Measurements from ENCODE around the gene ACSM5. TPM values are rescaled to one million over a fixed set of nuclear protein-coding genes. Genes with fewer than 3 reads are reported as not detected.
"Not testable (repeated sequence)": the region's sequence is repeated elsewhere in the genome, so short reads cannot be mapped to it uniquely, and the experiment has no call there.

Gene ACSM5
- total and polyA plus RNA-seq, 10 donors: 1.00 to 8.8 (median 3.3) TPM

GRCh38 chr16:20441191-20441590 lies 31.9 kb downstream of the ACSM5 start:
- H3K9me3 ChIP-seq: no peaks in the 10 kb centered on the region
- no peaks in the 10 kb centered on the region for H3K36me3 ChIP-seq
- intact Hi-C loops (cut with DNase I; ENCODE audit: low total_unique reads): no loop called here
- peaks cover 0 to 4% (median 0%) of the 10 kb centered on the region in 6 donors for H3K4me1 ChIP-seq
- TF ChIP-seq POLR2A (IDR thresholded peaks at IDR 0.05) (no peak), POLR2AphosphoS5 (IDR thresholded peaks at IDR 0.05) (no peak), CTCF (IDR thresholded peaks at IDR 0.05 in 8 of 11, conservative IDR thresholded peaks at IDR 0.05 in 3 of 11) (no peak)
- no peak overlapping the region for H3K27ac ChIP-seq
- no peak overlapping the region for H3K4me3 ChIP-seq
- WGBS, 5 donors: 65 to 80% (median 66%) methylated on average over 3 of the region's 3 CpGs
- H3K27me3 ChIP-seq (replicated peaks in 1 of 7): no peaks in the 10 kb centered on the region
- no peak for DNase-seq

GRCh38 chr16:20441859-20442258 lies 32.5 kb downstream of the ACSM5 start:
- H3K27me3 ChIP-seq (replicated peaks in 1 of 7); H3K9me3 ChIP-seq; H3K4me3 ChIP-seq; H3K36me3 ChIP-seq; intact Hi-C loops (cut with DNase I; ENCODE audit: low total_unique reads); DNase-seq; H3K4me1 ChIP-seq; H3K27ac ChIP-seq: not testable (repeated sequence)
- 74 to 98% (median 90%) methylated on average over 2 to 3 of the region's 4 CpGs for WGBS, 5 donors

- H3K9me3 ChIP-seq; H3K4me3 ChIP-seq; intact Hi-C loops (cut with DNase I; ENCODE audit: low total_unique reads); H3K27ac ChIP-seq; DNase-seq; H3K27me3 ChIP-seq (replicated peaks in 1 of 7); H3K36me3 ChIP-seq; H3K4me1 ChIP-seq: not testable (repeated sequence)
- WGBS, 5 donors: no CpG with 5 or more reads among the region's 3 CpGs
Measured at GRCh38 chr16:20446652-20447393, 37.5 kb downstream of the ACSM5 start.

- H3K9me3 ChIP-seq; H3K4me3 ChIP-seq; intact Hi-C loops (cut with DNase I; ENCODE audit: low total_unique reads); H3K27me3 ChIP-seq (replicated peaks in 1 of 7); H3K36me3 ChIP-seq; H3K27ac ChIP-seq; DNase-seq; H3K4me1 ChIP-seq: not testable (repeated sequence)
- WGBS, 5 donors: 40 to 62% (median 47%) methylated on average over 1 of the region's 1 CpG; no CpG with 5 or more reads in 2 of the 5 donors
Measured at GRCh38 chr16:20451364-20451763, 42.0 kb downstream of the ACSM5 start, which contains the start of gene ACSM2A. Gene ACSM2A, plus strand, starts transcription at chr16:20451521. Its CDS starts 8,594 bp downstream, at chr16:20460115.

GRCh38 chr16:20453633-20454032 lies 44.3 kb downstream of the ACSM5 start:
- DNase-seq; intact Hi-C loops (cut with DNase I; ENCODE audit: low total_unique reads); H3K36me3 ChIP-seq; H3K4me3 ChIP-seq; H3K4me1 ChIP-seq; H3K9me3 ChIP-seq; H3K27me3 ChIP-seq (replicated peaks in 1 of 7); H3K27ac ChIP-seq: not testable (repeated sequence)
- WGBS, 5 donors: 85 to 90% (median 88%) methylated on average over 3 of the region's 5 CpGs; no CpG with 5 or more reads in 2 of the 5 donors

GRCh38 chr16:20459227-20459626 lies 49.9 kb downstream of the ACSM5 start:
- H3K4me3 ChIP-seq; H3K4me1 ChIP-seq; DNase-seq; intact Hi-C loops (cut with DNase I; ENCODE audit: low total_unique reads); H3K27ac ChIP-seq; H3K27me3 ChIP-seq (replicated peaks in 1 of 7); H3K36me3 ChIP-seq; H3K9me3 ChIP-seq: not testable (repeated sequence)
- WGBS, 5 donors: 87 to 98% (median 92%) methylated on average over 2 of the region's 2 CpGs

GRCh38 chr16:20460313-20460712 lies 51.0 kb downstream of the ACSM5 start:
- H3K27ac ChIP-seq; H3K9me3 ChIP-seq; intact Hi-C loops (cut with DNase I; ENCODE audit: low total_unique reads); H3K27me3 ChIP-seq (replicated peaks in 1 of 7); DNase-seq; H3K4me1 ChIP-seq; H3K4me3 ChIP-seq; H3K36me3 ChIP-seq: not testable (repeated sequence)
- WGBS, 5 donors: 86 to 96% (median 94%) methylated on average over 3 of the region's 4 CpGs

- H3K27me3 ChIP-seq (replicated peaks in 1 of 7); H3K27ac ChIP-seq; H3K4me3 ChIP-seq; intact Hi-C loops (cut with DNase I; ENCODE audit: low total_unique reads); H3K36me3 ChIP-seq; H3K4me1 ChIP-seq; DNase-seq: not testable (repeated sequence)
- H3K9me3 ChIP-seq: peaks cover 0 to 12% (median 2%) of the 10 kb centered on the region in 8 donors
Measured at GRCh38 chr16:20468954-20469353, 59.6 kb downstream of the ACSM5 start.

GRCh38 chr16:20469930-20470329 lies 60.6 kb downstream of the ACSM5 start:
- H3K27ac ChIP-seq; intact Hi-C loops (cut with DNase I; ENCODE audit: low total_unique reads); H3K4me3 ChIP-seq; H3K27me3 ChIP-seq (replicated peaks in 1 of 7); DNase-seq; H3K36me3 ChIP-seq; H3K4me1 ChIP-seq: not testable (repeated sequence)
- H3K9me3 ChIP-seq: peaks cover 0 to 12% (median 2%) of the 10 kb centered on the region in 8 donors
- WGBS, 5 donors: 90 to 100% (median 93%) methylated on average over 1 to 2 of the region's 2 CpGs

GRCh38 chr16:20470732-20471131 lies 61.4 kb downstream of the ACSM5 start:
- H3K27ac ChIP-seq; intact Hi-C loops (cut with DNase I; ENCODE audit: low total_unique reads); H3K36me3 ChIP-seq; H3K4me1 ChIP-seq; H3K27me3 ChIP-seq (replicated peaks in 1 of 7); H3K4me3 ChIP-seq; DNase-seq: not testable (repeated sequence)
- H3K9me3 ChIP-seq: peaks cover 0 to 12% (median 2%) of the 10 kb centered on the region in 8 donors
- WGBS, 5 donors: 62 to 88% (median 81%) methylated on average over 1 of the region's 1 CpG
